GM12878 (cell line): ENCODE results near the gene RAC2. TPM values are rescaled to one million over a fixed set of nuclear protein-coding genes. Genes with fewer than 3 reads are reported as not detected.
A peak's percentile ranks its signal among the peaks of the same experiment; 100 is the strongest.

ENCODE experiments used
- CUX1 ChIP-seq: IDR thresholded peaks from 2 replicates; pipeline ENCODE4 v1.6.1; 2012; ENCODE audit warnings: improper control_type of control experiment, low read depth, low read length; ENCODE audit not compliant: insufficient replicate concordance
- HDAC2 ChIP-seq: fragments of 200-600 bp; sonication (generic); IDR thresholded peaks from 2 replicates; pipeline ENCODE4 v1.6.1; 2017
- MYC ChIP-seq: IDR thresholded peaks from 2 replicates; pipeline ENCODE4 v1.6.1; 2011; ENCODE audit warnings: mild to moderate bottlenecking, low read length, moderate library complexity, inconsistent platforms; ENCODE audit not compliant: insufficient read depth, insufficient replicate concordance, insufficient read length, severe bottlenecking
- NFIC ChIP-seq: IDR thresholded peaks from 2 replicates; pipeline ENCODE4 v1.6.1; 2012; ENCODE audit warnings: low read depth, mild to moderate bottlenecking, inconsistent platforms, low read length, moderate library complexity
- NKRF ChIP-seq: fragments of 450-650 bp; conservative IDR thresholded peaks from 2 replicates; pipeline ENCODE4 v1.6.1; 2017; ENCODE audit warnings: mild to moderate bottlenecking, moderate library complexity
- PAX5 ChIP-seq: IDR thresholded peaks from 2 replicates; pipeline ENCODE4 v1.6.1; 2011; ENCODE audit warnings: low read depth, low read length, borderline replicate concordance
- REST ChIP-seq: IDR thresholded peaks from 2 replicates; pipeline ENCODE4 v1.6.1; 2012; ENCODE audit warnings: mild to moderate bottlenecking, low read depth, low read length
- RFX5 ChIP-seq: IDR thresholded peaks from 2 replicates; pipeline ENCODE4 v1.6.1; 2011; ENCODE audit warnings: low read depth, low read length, improper control_type of control experiment
- SIX5 ChIP-seq: IDR thresholded peaks from 2 replicates; pipeline ENCODE4 v1.6.1; 2011; ENCODE audit warnings: mild to moderate bottlenecking, low read depth, low read length, moderate library complexity; ENCODE audit not compliant: severe bottlenecking
- USF2 ChIP-seq: IDR thresholded peaks from 2 replicates; pipeline ENCODE4 v1.6.1; 2011; ENCODE audit warnings: low read depth, low read length, improper control_type of control experiment, borderline replicate concordance
- ZNF592 ChIP-seq: fragments of 450-650 bp; IDR thresholded peaks from 2 replicates; pipeline ENCODE4 v1.6.1; 2017; ENCODE audit warnings: mild to moderate bottlenecking, moderate library complexity
- polyA plus RNA-seq, 11 experiments: library from polyadenylated mRNA; depleted of rRNA in 4 of 11; unstranded in 6 of 11; stranded (reverse) in 5 of 11; fragments of >200 nt; fragmentation: Nextera tagmentation in 4 of 11; fragmentation: Illumina TruSeq in 1 of 11; extraction: Ambion mirVana in 4 of 11; extraction: Trizol in 1 of 11; gene quantifications; 1 replicate in 1 of 11; 2 replicates in 10 of 11; pipeline versions ENCODE4 v1.2.1 to v1.2.3, GENCODE V29; 2011 to 2016; ENCODE audit warnings: inconsistent platforms in 2 of 11, missing spikeins in 2 of 11, low read depth in 1 of 11
- total RNA-seq, 4 experiments: library from RNA; depleted of rRNA in 3 of 4; stranded (reverse); fragments of >200 nt in 3 of 4; fragmentation: Illumina TruSeq in 1 of 4; extraction: Trizol in 1 of 4; gene quantifications; 2 replicates each; pipeline versions ENCODE4 v1.2.1 to v1.2.3, GENCODE V29; 2013 to 2021

The RAC2 gene
- total and polyA plus RNA-seq, 10 of the 15 experiments (the other 5 are each of a cell fraction or from before 2014, with no cell fraction given) = 102 to 386 (median 304) TPM

GRCh38 chr22:37218771-37219411 lies 25.2 kb downstream of the RAC2 start (continued):
- TF ChIP-seq ZNF592 = no peak
- no peak for TF ChIP-seq NKRF
- TF ChIP-seq SIX5 = no peak
- TF ChIP-seq PAX5 = peak; percentile 58; the same call in 1 of the 2 replicates
- TF ChIP-seq RFX5 = no peak
- no peak for TF ChIP-seq CUX1
- peak; percentile 87 for TF ChIP-seq NFIC
- no peak for TF ChIP-seq USF2
- no peak for TF ChIP-seq REST
- TF ChIP-seq MYC = no peak
- no peak for TF ChIP-seq HDAC2
